Ishikawa (cell line): Measurements from ENCODE around the gene RTN1.

Source experiments
- CEBPB ChIP-seq: IDR thresholded peaks from 2 replicates; pipeline ENCODE4 v1.6.1; 2012
- CREB1 ChIP-seq: IDR thresholded peaks from 2 replicates; pipeline ENCODE4 v1.6.1; 2012; ENCODE audit warnings: low read depth
- EGR1 ChIP-seq: IDR thresholded peaks from 2 replicates; pipeline ENCODE4 v1.6.1; 2012
- EP300 ChIP-seq: IDR thresholded peaks from 2 replicates; pipeline ENCODE4 v1.6.1; 2012; ENCODE audit warnings: borderline replicate concordance
- FOXM1 ChIP-seq: IDR thresholded peaks from 2 replicates; pipeline ENCODE4 v1.6.1; 2012; ENCODE audit warnings: low read depth, borderline replicate concordance
- MAX ChIP-seq: IDR thresholded peaks from 2 replicates; pipeline ENCODE4 v1.6.1; 2012
- NFIC ChIP-seq: IDR thresholded peaks from 2 replicates; pipeline ENCODE4 v1.6.1; 2012
- RAD21 ChIP-seq: IDR thresholded peaks from 2 replicates; pipeline ENCODE4 v1.6.1; 2012; ENCODE audit warnings: low read depth
- REST ChIP-seq: IDR thresholded peaks from 2 replicates; pipeline ENCODE4 v1.6.1; 2012; ENCODE audit warnings: low read depth, mild to moderate bottlenecking
- TAF1 ChIP-seq: IDR thresholded peaks from 2 replicates; pipeline ENCODE4 v1.6.1; 2012; ENCODE audit warnings: low read depth, mild to moderate bottlenecking
- TCF12 ChIP-seq: IDR thresholded peaks from 2 replicates; pipeline ENCODE4 v1.6.1; 2012; ENCODE audit warnings: low read depth
- TEAD4 ChIP-seq: IDR thresholded peaks from 2 replicates; pipeline ENCODE4 v1.6.1; 2012
- USF1 ChIP-seq: IDR thresholded peaks from 2 replicates; pipeline ENCODE4 v1.6.1; 2012
- YY1 ChIP-seq: IDR thresholded peaks from 2 replicates; pipeline ENCODE4 v1.6.1; 2012; ENCODE audit warnings: low read depth
- ZBTB7A ChIP-seq: IDR thresholded peaks from 2 replicates; pipeline ENCODE4 v1.6.1; 2012; ENCODE audit warnings: low read depth

Gene RTN1

GRCh38 chr14:59601056-59601455 lies 269.5 kb downstream of the RTN1 start:
- TF ChIP-seq EGR1 (no peak), CEBPB (no peak), CREB1 (no peak), ZBTB7A (no peak), YY1 (no peak), RAD21 (no peak), MAX (no peak), REST (no peak), EP300 (no peak)

- no peak for TF ChIP-seq TEAD4
- TF ChIP-seq CEBPB, result no peak
- TF ChIP-seq FOXM1, result no peak
- no peak for TF ChIP-seq RAD21
- TF ChIP-seq TAF1, result no peak
- TF ChIP-seq YY1, result no peak
- no peak for TF ChIP-seq EP300
- TF ChIP-seq NFIC, result no peak
- TF ChIP-seq CREB1, result no peak
- TF ChIP-seq USF1, result no peak
- TF ChIP-seq EGR1, result no peak
- no peak for TF ChIP-seq REST
- TF ChIP-seq TCF12, result no peak
- TF ChIP-seq MAX, result no peak
- no peak for TF ChIP-seq ZBTB7A
Observed at GRCh38 chr14:59600211-59600945, 270.2 kb downstream of the RTN1 start.

- TF ChIP-seq NFIC, result peak; percentile 86
- TF ChIP-seq TAF1, result no peak
- TF ChIP-seq EGR1, result no peak
Observed at GRCh38 chr14:59595071-59595470, 275.5 kb downstream of the RTN1 start.

GRCh38 chr14:59591641-59592370 lies 278.8 kb downstream of the RTN1 start:
- TF ChIP-seq USF1, result no peak
- TF ChIP-seq FOXM1, result no peak
- TF ChIP-seq MAX, result no peak
- TF ChIP-seq EP300, result no peak
- TF ChIP-seq TEAD4, result no peak
- TF ChIP-seq EGR1, result no peak
- no peak for TF ChIP-seq TCF12
- no peak for TF ChIP-seq NFIC

GRCh38 chr14:59588101-59588500 lies 282.5 kb downstream of the RTN1 start:
- TF ChIP-seq FOXM1 (no peak), MAX (no peak), EGR1 (no peak)

- TF ChIP-seq MAX (no peak), USF1 (no peak), YY1 (no peak), CREB1 (no peak), TCF12 (no peak), FOXM1 (no peak), NFIC (no peak), REST (no peak), TEAD4 (no peak), EGR1 (no peak), TAF1 (no peak), ZBTB7A (no peak), RAD21 (no peak), CEBPB (no peak), EP300 (no peak)
Observed at GRCh38 chr14:59585891-59586554, 284.6 kb downstream of the RTN1 start.
